Glutamatergic neuron (in vitro differentiated cells): ENCODE results near the gene DDX31. TPM values are rescaled to one million over a fixed set of nuclear protein-coding genes. Genes with fewer than 3 reads are reported as not detected.

ENCODE experiments used
- DNase-seq: peaks from one replicate; pipeline ENCODE4 v3.0.0; 2022
- H3K27ac Mint-ChIP-seq: one replicate; pipeline ENCODE4 v1.8.0; 2020; ENCODE audit warnings: mild to moderate bottlenecking, mixed read lengths, inconsistent platforms; ENCODE audit not compliant: unreplicated experiment
- H3K27me3 Mint-ChIP-seq: one replicate; pipeline ENCODE4 v1.8.0; 2020; ENCODE audit warnings: mild to moderate bottlenecking, moderate library complexity, mixed read lengths, inconsistent platforms; ENCODE audit not compliant: unreplicated experiment
- H3K36me3 Mint-ChIP-seq: one replicate; pipeline ENCODE4 v1.8.0; 2020; ENCODE audit warnings: mild to moderate bottlenecking, mixed read lengths, inconsistent platforms; ENCODE audit not compliant: unreplicated experiment
- H3K4me1 Mint-ChIP-seq: one replicate; pipeline ENCODE4 v1.8.0; 2020; ENCODE audit warnings: mild to moderate bottlenecking, low read depth, mixed read lengths, inconsistent platforms; ENCODE audit not compliant: unreplicated experiment
- H3K4me3 Mint-ChIP-seq: one replicate; pipeline ENCODE4 v1.8.0; 2020; ENCODE audit warnings: mild to moderate bottlenecking, mixed read lengths, inconsistent platforms; ENCODE audit not compliant: unreplicated experiment
- H3K9me3 Mint-ChIP-seq: one replicate; pipeline ENCODE4 v1.8.0; 2020; ENCODE audit warnings: mild to moderate bottlenecking, moderate library complexity, mixed read lengths, inconsistent platforms; ENCODE audit not compliant: unreplicated experiment
- total RNA-seq: library from RNA; stranded (reverse); fragmentation: NEBNext Ultra II Directional; extraction: Animal tissue kit (Norgen Biotek cat#: 25700); gene quantifications from one replicate; pipeline ENCODE4 v1.2.1, GENCODE V29; 2021; ENCODE audit not compliant: unreplicated experiment
- TF ChIP-seq, protein P1 (sequence below): fragments of 200-600 bp; sonication (generic); IDR thresholded peaks from one replicate; pipeline ENCODE4 v1.5.0; 2021; ENCODE audit not compliant: partially characterized antibody, unreplicated experiment

The DDX31 gene
- total RNA-seq, 1 donor from 2014 or later = 8.7 TPM

DNA sequence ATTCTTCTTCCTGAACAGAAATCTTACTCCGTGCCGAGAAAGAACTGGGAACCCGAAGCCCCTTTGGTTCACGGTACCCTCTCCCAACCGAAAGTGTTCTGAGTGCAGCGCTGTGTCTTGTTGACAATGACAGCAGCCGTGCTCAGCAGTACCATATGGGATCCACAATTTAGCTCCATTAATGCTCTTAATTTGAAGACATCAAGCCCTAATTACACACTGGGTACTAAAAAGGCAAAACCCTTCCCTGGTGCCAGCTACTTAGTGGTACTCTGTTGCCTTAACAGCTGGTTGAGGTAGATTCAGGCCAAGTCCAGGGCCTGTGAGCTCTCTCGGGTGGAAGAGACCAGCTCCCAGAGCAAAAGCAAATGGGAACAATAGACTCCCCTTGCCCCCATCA is 24.5 kb downstream of the DDX31 start:
- Mint-ChIP-seq H3K4me3 (no peak overlapping the region), H3K27ac (no peak overlapping the region), H3K36me3 (no peaks in the 10 kb centered on the region), H3K9me3 (no peaks in the 10 kb centered on the region), H3K27me3 (no peaks in the 10 kb centered on the region), H3K4me1 (peaks cover 3% of the 10 kb centered on the region)
- TF ChIP-seq, protein P1, sequence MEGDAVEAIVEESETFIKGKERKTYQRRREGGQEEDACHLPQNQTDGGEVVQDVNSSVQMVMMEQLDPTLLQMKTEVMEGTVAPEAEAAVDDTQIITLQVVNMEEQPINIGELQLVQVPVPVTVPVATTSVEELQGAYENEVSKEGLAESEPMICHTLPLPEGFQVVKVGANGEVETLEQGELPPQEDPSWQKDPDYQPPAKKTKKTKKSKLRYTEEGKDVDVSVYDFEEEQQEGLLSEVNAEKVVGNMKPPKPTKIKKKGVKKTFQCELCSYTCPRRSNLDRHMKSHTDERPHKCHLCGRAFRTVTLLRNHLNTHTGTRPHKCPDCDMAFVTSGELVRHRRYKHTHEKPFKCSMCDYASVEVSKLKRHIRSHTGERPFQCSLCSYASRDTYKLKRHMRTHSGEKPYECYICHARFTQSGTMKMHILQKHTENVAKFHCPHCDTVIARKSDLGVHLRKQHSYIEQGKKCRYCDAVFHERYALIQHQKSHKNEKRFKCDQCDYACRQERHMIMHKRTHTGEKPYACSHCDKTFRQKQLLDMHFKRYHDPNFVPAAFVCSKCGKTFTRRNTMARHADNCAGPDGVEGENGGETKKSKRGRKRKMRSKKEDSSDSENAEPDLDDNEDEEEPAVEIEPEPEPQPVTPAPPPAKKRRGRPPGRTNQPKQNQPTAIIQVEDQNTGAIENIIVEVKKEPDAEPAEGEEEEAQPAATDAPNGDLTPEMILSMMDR = no peak
- DNase-seq = no peak

DNA sequence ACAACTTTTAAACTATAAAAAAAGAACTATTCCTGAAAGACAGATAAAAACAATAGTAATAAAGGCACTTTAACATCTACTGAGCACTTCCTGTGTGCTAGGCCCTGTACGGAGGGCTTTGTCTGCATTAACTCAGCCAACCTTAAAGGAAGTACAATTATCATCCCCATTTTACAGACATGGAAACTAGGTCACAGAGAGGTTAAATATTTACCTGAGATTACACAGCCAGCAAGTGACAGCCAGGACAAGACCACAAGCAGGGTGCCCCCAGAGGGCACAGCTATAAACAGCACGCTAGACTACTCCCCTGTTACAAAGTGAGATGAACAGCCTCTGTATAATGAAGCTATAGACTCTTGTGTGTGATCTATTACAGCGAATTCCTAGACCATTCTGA is 25.5 kb downstream of the DDX31 start:
- Mint-ChIP-seq H3K27me3 (no peaks in the 10 kb centered on the region), H3K4me3 (no peak overlapping the region), H3K9me3 (no peaks in the 10 kb centered on the region), H3K36me3 (no peaks in the 10 kb centered on the region), H3K27ac (no peak overlapping the region), H3K4me1 (peaks cover 3% of the 10 kb centered on the region)
- DNase-seq = no peak
- TF ChIP-seq, protein P1 = no peak

DNA sequence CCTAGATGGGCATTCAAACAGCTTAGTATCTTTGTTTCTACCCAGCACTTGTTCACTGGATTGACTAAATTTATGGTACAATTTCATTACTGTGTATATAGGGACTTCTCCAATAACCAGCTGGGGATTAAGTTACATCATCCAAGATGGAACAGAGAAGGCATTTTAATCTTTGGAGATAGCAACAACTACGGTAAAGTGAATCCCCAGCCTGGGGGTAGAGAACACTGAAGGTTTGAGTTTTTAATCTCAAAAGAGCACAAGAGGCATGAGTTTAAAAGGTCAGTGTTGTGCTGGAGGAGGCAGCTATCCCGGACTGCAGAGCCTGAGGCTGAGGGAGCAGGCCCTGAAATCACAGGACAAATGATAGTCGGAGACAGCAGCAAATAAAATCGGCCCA is 28.6 kb downstream of the DDX31 start:
- H3K4me1 Mint-ChIP-seq = no peaks in the 10 kb centered on the region
- no peak for DNase-seq
- H3K36me3 Mint-ChIP-seq = no peaks in the 10 kb centered on the region
- H3K4me3 Mint-ChIP-seq = no peak overlapping the region
- no peak overlapping the region for H3K27ac Mint-ChIP-seq
- no peaks in the 10 kb centered on the region for H3K9me3 Mint-ChIP-seq
- TF ChIP-seq, protein P1 = no peak
- H3K27me3 Mint-ChIP-seq = no peaks in the 10 kb centered on the region

DNA sequence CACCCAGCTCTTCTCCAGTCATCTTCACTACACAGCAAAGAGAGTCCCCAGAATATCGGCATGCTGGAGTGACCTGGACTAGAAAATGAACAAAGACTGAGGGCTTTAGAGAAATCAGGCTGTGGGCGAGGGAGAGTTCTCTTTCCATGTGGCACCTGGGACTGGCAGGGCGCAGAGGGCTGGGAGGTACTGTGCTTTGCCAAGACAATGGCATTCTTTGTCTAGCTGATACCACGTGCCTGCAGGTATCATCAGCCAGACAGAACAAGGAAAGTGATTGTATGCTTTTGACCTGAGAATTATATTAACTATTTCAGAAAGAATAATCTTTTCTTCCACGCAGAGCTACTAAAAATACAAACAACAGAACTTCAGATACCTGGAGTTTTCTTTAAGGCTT is 30.5 kb downstream of the DDX31 start:
- DNase-seq = no peak
- no peaks in the 10 kb centered on the region for H3K9me3 Mint-ChIP-seq
- H3K4me3 Mint-ChIP-seq = no peak overlapping the region
- TF ChIP-seq, protein P1 = no peak
- no peaks in the 10 kb centered on the region for H3K4me1 Mint-ChIP-seq
- no peaks in the 10 kb centered on the region for H3K36me3 Mint-ChIP-seq
- H3K27ac Mint-ChIP-seq = no peak overlapping the region
- no peaks in the 10 kb centered on the region for H3K27me3 Mint-ChIP-seq

DNA sequence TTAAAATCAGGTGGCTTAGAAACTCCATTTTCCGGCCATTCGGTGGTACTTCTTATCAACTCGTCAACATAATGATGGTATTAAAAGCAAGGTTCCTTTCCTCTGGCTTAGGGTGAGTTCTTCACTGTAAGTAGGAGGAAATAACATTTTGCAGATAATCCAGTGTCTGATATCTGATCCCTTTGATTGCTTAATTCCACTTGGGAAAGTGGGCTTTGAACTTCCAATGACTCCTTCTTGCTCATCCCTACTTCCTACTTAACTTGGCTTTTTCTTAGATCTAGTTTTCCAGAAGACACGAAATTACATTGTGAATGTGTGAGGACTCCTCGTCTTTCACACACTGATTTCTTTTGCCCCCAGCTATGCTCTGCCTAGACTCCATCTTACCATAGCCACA is 31.5 kb downstream of the DDX31 start:
- H3K36me3 Mint-ChIP-seq = no peaks in the 10 kb centered on the region
- peaks cover 1% of the 10 kb centered on the region for H3K27me3 Mint-ChIP-seq
- no peak overlapping the region for H3K27ac Mint-ChIP-seq
- TF ChIP-seq, protein P1 = no peak
- no peaks in the 10 kb centered on the region for H3K4me1 Mint-ChIP-seq
- H3K9me3 Mint-ChIP-seq = no peaks in the 10 kb centered on the region
- no peak overlapping the region for H3K4me3 Mint-ChIP-seq
- no peak for DNase-seq
